GM12865 (cell line): ENCODE results near the gene GAREM1.
A peak's percentile ranks its signal among the peaks of the same experiment; 100 is the strongest.

ENCODE experiments used
- DNase-seq: peaks from one replicate; pipeline ENCODE4 v3.0.0; 2010; ENCODE audit warnings: low read depth
- H3K4me3 ChIP-seq: 2 replicates; pipeline ENCODE4 v1.5.1; 2011; ENCODE audit warnings: mild to moderate bottlenecking, low read depth, low read length, control low read depth
- CTCF ChIP-seq: IDR thresholded peaks from 2 replicates; pipeline ENCODE4 v1.5.1; 2011; ENCODE audit warnings: low read length, control low read depth, low read depth, inconsistent platforms; ENCODE audit not compliant: insufficient read depth; ENCODE audit errors: missing control alignments

The GAREM1 gene

GRCh38 chr18:32310774-32311173, 159.9 kb downstream of the GAREM1 start:
- no peak for DNase-seq
- TF ChIP-seq CTCF, result no peak

GRCh38 chr18:32310101-32310500, 160.6 kb downstream of the GAREM1 start:
- no peak for TF ChIP-seq CTCF
- no peak for DNase-seq
- H3K4me3 ChIP-seq, result no peak overlapping the region

More at GRCh38 chr18:32310774-32311173, 159.9 kb downstream of the GAREM1 start:
- H3K4me3 ChIP-seq, result no peak overlapping the region

GRCh38 chr18:32308493-32309120, 162.1 kb downstream of the GAREM1 start:
- TF ChIP-seq CTCF, result no peak
- no peak overlapping the region for H3K4me3 ChIP-seq
- DNase-seq, result no peak

- no peak for TF ChIP-seq CTCF
- DNase-seq, result no peak
These were observed 167.3 kb downstream of the GAREM1 start for GRCh38 chr18:32303400-32303799.

GRCh38 chr18:32302806-32303205, 167.9 kb downstream of the GAREM1 start:
- no peak for TF ChIP-seq CTCF
- no peak for DNase-seq
- no peak overlapping the region for H3K4me3 ChIP-seq

More at GRCh38 chr18:32303400-32303799, 167.3 kb downstream of the GAREM1 start:
- no peak overlapping the region for H3K4me3 ChIP-seq

- peak; percentile 41 for DNase-seq
- no peak overlapping the region for H3K4me3 ChIP-seq
- no peak for TF ChIP-seq CTCF
These were observed 168.5 kb downstream of the GAREM1 start for GRCh38 chr18:32301976-32302743.
